A549 treated with CpdA at 1 μM for 4 hours (cell line): ENCODE data around the gene AP4E1. TPM values are rescaled to one million over a fixed set of nuclear protein-coding genes. Genes with fewer than 3 reads are reported as not detected.

Experiments used
- total RNA-seq: library from RNA; stranded (reverse); fragments of 200-300 nt; extraction: Qiagen RNA extraction; gene quantifications from 5 replicates; pipeline ENCODE4 v1.2.3, GENCODE V29; 2022; ENCODE audit warnings: low read depth

AP4E1 gene
- total RNA-seq, result 7.1 to 10.7 TPM (median 7.8 TPM) in 5 replicates

GRCh38 chr15:50908209-50909009, at the start of gene AP4E1:
AP4E1 (plus strand) TSS chr15:50908683; CDS start chr15:50908779, 96 bp downstream.

Other genes starting within 250 kb of the AP4E1 start
- 21.4 to 30.7 TPM (median 24.5 TPM) in 5 replicates for gene TRPM7, start 221.9 kb upstream of the AP4E1 start, total RNA-seq
- 86.8 to 99.4 TPM (median 94.7 TPM) in 5 replicates for gene SPPL2A, start 143.0 kb upstream of the AP4E1 start, total RNA-seq
- 3.9 to 6.0 TPM (median 4.7 TPM) in 5 replicates for gene TNFAIP8L3, start 186.2 kb downstream of the AP4E1 start, total RNA-seq